GM21390 (cell line): ENCODE data around the gene COL6A1.
"Not testable (repeated sequence)": the region's sequence is repeated elsewhere in the genome, so short reads cannot be mapped to it uniquely, and the experiment has no call there.

Experiments used
- ATAC-seq: cut with Tn5 transposase; IDR thresholded peaks from one replicate; pipeline ENCODE4 v1.9.1; 2021; ENCODE audit not compliant: unreplicated experiment

The COL6A1 gene

GRCh38 chr21:45945868-45946210 lies 35.7 kb upstream of the COL6A1 start:
- no peak for ATAC-seq

GRCh38 chr21:45947296-45947695 lies 34.3 kb upstream of the COL6A1 start:
- ATAC-seq: no peak

- no peak for ATAC-seq
These were observed 33.8 kb upstream of the COL6A1 start for GRCh38 chr21:45947716-45948255.

- no peak for ATAC-seq
These were observed 32.9 kb upstream of the COL6A1 start for GRCh38 chr21:45948576-45949141.

- ATAC-seq: no peak
These were observed 31.4 kb upstream of the COL6A1 start for GRCh38 chr21:45949928-45950739.

- no peak for ATAC-seq
These were observed 30.6 kb upstream of the COL6A1 start for GRCh38 chr21:45950740-45951515.

- ATAC-seq: no peak
These were observed 29.9 kb upstream of the COL6A1 start for GRCh38 chr21:45951676-45952075.

GRCh38 chr21:45952527-45952926 lies 29.0 kb upstream of the COL6A1 start:
- ATAC-seq: not testable (repeated sequence)

GRCh38 chr21:45952974-45953373 lies 28.6 kb upstream of the COL6A1 start:
- ATAC-seq: no peak

- no peak for ATAC-seq
These were observed 27.3 kb upstream of the COL6A1 start for GRCh38 chr21:45954261-45954660.

- ATAC-seq: no peak
These were observed 26.6 kb upstream of the COL6A1 start for GRCh38 chr21:45954921-45955320.

GRCh38 chr21:45957551-45957950 lies 24.0 kb upstream of the COL6A1 start:
- no peak for ATAC-seq

- ATAC-seq: no peak
These were observed 23.5 kb upstream of the COL6A1 start for GRCh38 chr21:45957981-45958600.

- ATAC-seq: no peak
These were observed 22.4 kb upstream of the COL6A1 start for GRCh38 chr21:45959182-45959581.

- ATAC-seq: no peak
These were observed 21.7 kb upstream of the COL6A1 start for GRCh38 chr21:45959779-45960390.

GRCh38 chr21:45961408-45961807 lies 20.2 kb upstream of the COL6A1 start:
- not testable (repeated sequence) for ATAC-seq

GRCh38 chr21:45962531-45963231 lies 18.9 kb upstream of the COL6A1 start:
- ATAC-seq: no peak

- no peak for ATAC-seq
These were observed 18.4 kb upstream of the COL6A1 start for GRCh38 chr21:45963232-45963570.

- no peak for ATAC-seq
These were observed 16.9 kb upstream of the COL6A1 start for GRCh38 chr21:45964649-45965048.

GRCh38 chr21:45965084-45965809 lies 16.3 kb upstream of the COL6A1 start:
- no peak for ATAC-seq
